ENCODE results near the gene PHF21B. TPM values are rescaled to one million over a fixed set of nuclear protein-coding genes. Genes with fewer than 3 reads are reported as not detected.

Gene PHF21B
- total and polyA plus RNA-seq, 2 experiments from 2014 or later: 20.6 to 149 TPM

- no peak for TF ChIP-seq CTCF (conservative IDR thresholded peaks at IDR 0.05; ENCODE audit: low read depth in 2 of 2)
- no peak for TF ChIP-seq ZNF331 (CRISPR knock-in tag; IDR thresholded peaks at IDR 0.05; ENCODE audit: low read depth)
- no peak for TF ChIP-seq EZH2 (IDR thresholded peaks at IDR 0.05; ENCODE audit: low read depth, unreplicated experiment)
- no peak; the same call in 1 of the 2 replicates for TF ChIP-seq POLR2AphosphoS5 (IDR thresholded peaks at IDR 0.05; ENCODE audit: low read depth)
- no peak for TF ChIP-seq REST (IDR thresholded peaks at IDR 0.05; ENCODE audit: unreplicated experiment)
- TF ChIP-seq CREB1 (CRISPR knock-in tag; IDR thresholded peaks at IDR 0.05; ENCODE audit: low read depth): no peak
- no peak for TF ChIP-seq JUNB (IDR thresholded peaks at IDR 0.05; ENCODE audit: unreplicated experiment)
- no peak for TF ChIP-seq ZNF114 (CRISPR knock-in tag; IDR thresholded peaks at IDR 0.05)
- TF ChIP-seq ETS1 (IDR thresholded peaks at IDR 0.05): no peak
Measured at GRCh38 chr22:44944883-44945601, 64.8 kb downstream of the PHF21B start (continued).

GRCh38 chr22:44943701-44944324, 66.0 kb downstream of the PHF21B start:
- Histone ChIP-seq H3K79me2 (replicated peaks; ENCODE audit: insufficient read depth) (no peaks in the 10 kb centered on the region), H3K9me2 (ENCODE audit: insufficient read depth) (no peaks in the 10 kb centered on the region), H3K27me3 (ENCODE audit: insufficient read depth) (no peaks in the 10 kb centered on the region), H3K4me1 (ENCODE audit: insufficient read depth) (peaks cover 37% of the 10 kb centered on the region), H3F3A (replicated peaks; ENCODE audit: low read depth) (peaks cover 17% of the 10 kb centered on the region), H3K4me3 (no peak overlapping the region), H3K4me2 (no peak overlapping the region), H4K20me1 (replicated peaks; ENCODE audit: insufficient read depth) (peaks cover 35% of the 10 kb centered on the region), H2AFZ (no peak overlapping the region), H3K27ac (ENCODE audit: low read depth) (no peak overlapping the region), H3K36me3 (ENCODE audit: insufficient read depth) (no peaks in the 10 kb centered on the region)
- H3K27me3 Mint-ChIP-seq (ENCODE audit: insufficient read depth, low read depth, poor library complexity): peaks cover 13% of the 10 kb centered on the region
- H3K4me1 Mint-ChIP-seq: peaks cover 75% of the 10 kb centered on the region
- no peak overlapping the region for H3K4me3 Mint-ChIP-seq
- DNase-seq (ENCODE audit: low spot score): no peak
- no peak overlapping the region for H3K27ac Mint-ChIP-seq
- H3K9me3 Mint-ChIP-seq: no peaks in the 10 kb centered on the region; the same call in 2 of the 3 replicates
- peaks cover 7% of the 10 kb centered on the region; the same call in 1 of the 3 replicates for H3K36me3 Mint-ChIP-seq (ENCODE audit: low read depth)
- no peak for ATAC-seq
- TF ChIP-seq EZH2phosphoT487 (IDR thresholded peaks at IDR 0.05; ENCODE audit: unreplicated experiment) (no peak), ZNF114 (CRISPR knock-in tag; IDR thresholded peaks at IDR 0.05) (no peak), JUNB (IDR thresholded peaks at IDR 0.05; ENCODE audit: unreplicated experiment) (no peak), POLR2AphosphoS5 (IDR thresholded peaks at IDR 0.05; ENCODE audit: low read depth) (no peak), EZH2 (IDR thresholded peaks at IDR 0.05; ENCODE audit: low read depth, unreplicated experiment) (no peak), NANOG (IDR thresholded peaks at IDR 0.05; ENCODE audit: borderline replicate concordance) (no peak), ZNF331 (CRISPR knock-in tag; IDR thresholded peaks at IDR 0.05; ENCODE audit: low read depth) (no peak), REST (IDR thresholded peaks at IDR 0.05; ENCODE audit: unreplicated experiment) (no peak), ETS1 (IDR thresholded peaks at IDR 0.05) (no peak), CREB1 (CRISPR knock-in tag; IDR thresholded peaks at IDR 0.05; ENCODE audit: low read depth) (no peak), STAT1 (IDR thresholded peaks at IDR 0.05; ENCODE audit: unreplicated experiment) (no peak)
